GM18868 (cell line): ENCODE results near the gene MAST2.
"Not testable (repeated sequence)": the region's sequence is repeated elsewhere in the genome, so short reads cannot be mapped to it uniquely, and the experiment has no call there.

ENCODE experiments used
- ATAC-seq: cut with Tn5 transposase; IDR thresholded peaks from one replicate; pipeline ENCODE4 v1.9.1; 2021; ENCODE audit warnings: mild to moderate bottlenecking, moderate library complexity; ENCODE audit not compliant: unreplicated experiment

The MAST2 gene

GRCh38 chr1:45930258-45931150 lies 127.1 kb downstream of the MAST2 start:
- no peak for ATAC-seq

GRCh38 chr1:45932205-45932604 lies 128.8 kb downstream of the MAST2 start:
- ATAC-seq: not testable (repeated sequence)

GRCh38 chr1:45934947-45935346 lies 131.5 kb downstream of the MAST2 start:
- ATAC-seq: no peak

- no peak for ATAC-seq
Measured at GRCh38 chr1:45938029-45938428, 134.6 kb downstream of the MAST2 start.

- ATAC-seq: no peak
Measured at GRCh38 chr1:45942411-45942810, 139.0 kb downstream of the MAST2 start.

GRCh38 chr1:45943185-45943584 lies 139.8 kb downstream of the MAST2 start:
- ATAC-seq: no peak

- no peak for ATAC-seq
Measured at GRCh38 chr1:45945426-45945825, 142.0 kb downstream of the MAST2 start.

- ATAC-seq: not testable (repeated sequence)
Measured at GRCh38 chr1:45949462-45949861, 146.1 kb downstream of the MAST2 start.

GRCh38 chr1:45952072-45952471 lies 148.7 kb downstream of the MAST2 start:
- no peak for ATAC-seq

- ATAC-seq: no peak
Measured at GRCh38 chr1:45953934-45954847, 150.8 kb downstream of the MAST2 start.

- no peak for ATAC-seq
Measured at GRCh38 chr1:45957684-45958083, 154.3 kb downstream of the MAST2 start.

- no peak for ATAC-seq
Measured at GRCh38 chr1:45958317-45958716, 154.9 kb downstream of the MAST2 start.

GRCh38 chr1:45960930-45961715 lies 157.7 kb downstream of the MAST2 start:
- ATAC-seq: no peak

GRCh38 chr1:45961936-45962335 lies 158.5 kb downstream of the MAST2 start:
- ATAC-seq: not testable (repeated sequence)

- ATAC-seq: no peak
Measured at GRCh38 chr1:45968941-45969666, 165.7 kb downstream of the MAST2 start.

- ATAC-seq: no peak
Measured at GRCh38 chr1:45969866-45970265, 166.5 kb downstream of the MAST2 start.

GRCh38 chr1:45971335-45971734 lies 167.9 kb downstream of the MAST2 start:
- ATAC-seq: no peak

GRCh38 chr1:45971922-45972531 lies 168.6 kb downstream of the MAST2 start:
- no peak for ATAC-seq

GRCh38 chr1:45972621-45973020 lies 169.2 kb downstream of the MAST2 start:
- no peak for ATAC-seq

GRCh38 chr1:45973121-45973520 lies 169.7 kb downstream of the MAST2 start:
- ATAC-seq: no peak
